GM06990 (cell line): ENCODE measurements around the gene RHBDF2.

Source experiments
- DNase-seq: peaks from one replicate; pipeline ENCODE4 v3.0.0-alpha.2; 2011; ENCODE audit not compliant: insufficient read length; ENCODE audit errors: extremely low read depth
- H3K27me3 ChIP-seq: replicated peaks from 2 replicates; pipeline ENCODE4 v1.6.0; 2011; ENCODE audit warnings: low read length; ENCODE audit not compliant: control insufficient read depth, insufficient read depth
- H3K36me3 ChIP-seq: 2 replicates; pipeline ENCODE4 v1.5.1; 2011; ENCODE audit warnings: low read length; ENCODE audit not compliant: control insufficient read depth, insufficient read depth
- H3K4me3 ChIP-seq: replicated peaks from 2 replicates; pipeline ENCODE4 v1.5.1; 2011; ENCODE audit warnings: low read depth, mild to moderate bottlenecking, control low read depth, low read length
- TF ChIP-seq, protein P1 (sequence below): IDR thresholded peaks from 2 replicates; pipeline ENCODE4 v1.5.1; 2011; ENCODE audit warnings: low read length, control low read depth, mild to moderate bottlenecking, inconsistent platforms; ENCODE audit not compliant: insufficient read depth, poor library complexity, severe bottlenecking

The RHBDF2 gene

DNA sequence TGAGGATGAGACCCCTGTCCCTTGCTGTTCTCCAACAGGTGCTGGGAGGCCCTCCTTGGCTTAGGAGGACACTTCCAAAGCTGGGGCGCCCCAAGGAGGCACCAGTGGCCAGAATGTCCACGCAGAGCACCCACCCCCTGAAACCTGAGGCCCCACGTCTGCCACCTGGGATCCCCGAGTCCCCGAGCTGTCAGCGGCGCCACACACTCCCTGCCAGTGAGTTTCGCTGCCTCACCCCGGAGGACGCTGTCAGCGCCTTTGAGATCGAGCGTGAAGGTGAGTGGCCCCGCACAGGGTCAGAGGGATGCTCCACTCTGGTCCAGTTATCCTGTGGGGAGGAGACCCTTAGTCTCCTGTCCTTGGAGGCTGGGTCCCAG, 32.6 kb downstream of the RHBDF2 start:
- peaks cover 21% of the 10 kb centered on the region for H3K36me3 ChIP-seq
- H3K4me3 ChIP-seq: no peak overlapping the region
- no peaks in the 10 kb centered on the region for H3K27me3 ChIP-seq
- DNase-seq: no peak
- TF ChIP-seq, protein P1, sequence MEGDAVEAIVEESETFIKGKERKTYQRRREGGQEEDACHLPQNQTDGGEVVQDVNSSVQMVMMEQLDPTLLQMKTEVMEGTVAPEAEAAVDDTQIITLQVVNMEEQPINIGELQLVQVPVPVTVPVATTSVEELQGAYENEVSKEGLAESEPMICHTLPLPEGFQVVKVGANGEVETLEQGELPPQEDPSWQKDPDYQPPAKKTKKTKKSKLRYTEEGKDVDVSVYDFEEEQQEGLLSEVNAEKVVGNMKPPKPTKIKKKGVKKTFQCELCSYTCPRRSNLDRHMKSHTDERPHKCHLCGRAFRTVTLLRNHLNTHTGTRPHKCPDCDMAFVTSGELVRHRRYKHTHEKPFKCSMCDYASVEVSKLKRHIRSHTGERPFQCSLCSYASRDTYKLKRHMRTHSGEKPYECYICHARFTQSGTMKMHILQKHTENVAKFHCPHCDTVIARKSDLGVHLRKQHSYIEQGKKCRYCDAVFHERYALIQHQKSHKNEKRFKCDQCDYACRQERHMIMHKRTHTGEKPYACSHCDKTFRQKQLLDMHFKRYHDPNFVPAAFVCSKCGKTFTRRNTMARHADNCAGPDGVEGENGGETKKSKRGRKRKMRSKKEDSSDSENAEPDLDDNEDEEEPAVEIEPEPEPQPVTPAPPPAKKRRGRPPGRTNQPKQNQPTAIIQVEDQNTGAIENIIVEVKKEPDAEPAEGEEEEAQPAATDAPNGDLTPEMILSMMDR: no peak

DNA sequence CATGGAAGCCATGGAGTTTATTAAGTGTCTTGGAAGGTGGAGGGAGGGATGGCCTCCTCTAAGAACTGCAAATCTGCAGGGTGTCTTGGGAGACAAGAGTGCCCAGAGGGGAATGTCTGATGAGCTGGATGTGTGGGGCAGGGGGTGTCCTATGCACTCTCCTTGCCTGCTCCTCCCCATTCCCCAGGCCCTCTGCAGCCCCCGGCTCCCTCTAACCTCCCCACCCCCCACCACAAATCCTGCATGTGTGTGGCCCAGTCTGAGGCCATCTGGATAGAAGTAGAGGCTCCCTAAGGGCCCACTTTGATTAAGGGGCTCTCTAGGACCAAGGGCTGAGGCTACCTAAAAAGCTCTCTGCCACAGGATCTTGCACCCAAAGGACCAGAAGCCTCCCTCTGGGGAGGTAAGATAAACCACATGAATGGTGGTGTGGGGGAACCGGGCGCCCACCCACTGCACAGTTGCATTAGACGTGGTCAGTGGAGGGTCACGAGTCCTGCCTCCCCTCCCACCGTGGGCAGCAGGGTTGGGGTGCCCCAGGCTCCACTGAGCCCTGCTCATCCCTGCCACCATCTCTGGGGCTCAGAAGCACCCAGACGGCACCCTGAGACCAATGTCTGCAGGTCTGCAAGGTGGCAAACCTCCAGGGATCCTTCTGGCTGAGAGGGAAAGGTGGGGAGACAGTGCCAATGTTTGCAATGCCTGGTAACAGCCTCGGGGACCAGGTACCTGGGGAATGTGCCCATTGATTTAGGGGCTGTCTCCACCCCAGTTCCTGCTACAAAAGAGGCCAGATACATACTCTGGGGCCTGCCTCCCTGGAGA, 33.2 kb downstream of the RHBDF2 start:
- no peak overlapping the region for H3K4me3 ChIP-seq
- H3K27me3 ChIP-seq: no peaks in the 10 kb centered on the region
- DNase-seq: no peak
- H3K36me3 ChIP-seq: peaks cover 16% of the 10 kb centered on the region
- TF ChIP-seq, protein P1: no peak

DNA sequence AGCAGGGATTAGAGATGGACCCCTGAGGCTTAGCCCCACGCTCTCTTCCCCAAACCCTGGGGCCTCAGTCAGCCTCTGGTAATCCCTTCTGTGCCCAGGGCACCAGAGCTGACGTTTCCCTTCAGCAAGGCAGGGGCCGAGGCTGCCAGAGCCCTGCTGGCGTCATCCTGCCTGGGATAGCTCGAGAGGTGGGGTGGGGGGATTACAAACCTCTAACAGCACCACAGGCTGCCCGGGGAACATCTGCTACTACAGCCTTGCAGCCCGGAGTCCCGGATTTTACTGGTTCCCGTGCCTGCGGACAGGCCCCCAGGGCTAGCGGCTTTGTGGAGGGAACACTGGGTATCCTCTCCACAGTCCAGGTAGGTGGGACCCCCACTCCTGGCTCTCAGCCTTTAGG, 33.9 kb downstream of the RHBDF2 start, which contains the start of gene AANAT:
Gene AANAT (plus strand): TSS at position 238 of the 400 bp plus-strand sequence. CDS start 1,144 bp downstream, outside the sequence.
- Histone ChIP-seq H3K4me3 (no peak within 1 kb of the TSS), H3K27me3 (no peaks in the 10 kb centered on the region), H3K36me3 (peaks cover 12% of the 10 kb centered on the region)
- TF ChIP-seq, protein P1: no peak
- DNase-seq: no peak

DNA sequence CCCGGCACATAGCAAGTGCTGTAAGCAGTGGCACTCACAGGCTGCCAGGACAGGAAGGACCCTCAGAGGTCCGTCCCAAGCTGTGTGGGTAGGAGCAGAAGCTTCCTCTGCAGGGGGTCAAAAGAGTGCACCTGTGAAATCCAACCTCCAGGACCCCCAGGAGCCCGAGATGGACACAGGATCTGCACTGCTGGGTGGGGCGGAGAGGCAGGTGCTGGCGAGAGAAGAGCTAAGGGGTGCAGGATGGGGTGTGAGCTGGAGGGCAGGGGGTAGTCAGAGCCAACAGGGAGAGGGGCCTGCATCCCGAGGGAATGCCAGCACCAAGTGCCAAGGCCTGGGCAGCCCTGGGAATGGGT, 34.5 kb downstream of the RHBDF2 start:
- TF ChIP-seq, protein P1: no peak
- H3K27me3 ChIP-seq: no peaks in the 10 kb centered on the region
- H3K4me3 ChIP-seq: no peak overlapping the region
- no peak for DNase-seq
- H3K36me3 ChIP-seq: peaks cover 10% of the 10 kb centered on the region

DNA sequence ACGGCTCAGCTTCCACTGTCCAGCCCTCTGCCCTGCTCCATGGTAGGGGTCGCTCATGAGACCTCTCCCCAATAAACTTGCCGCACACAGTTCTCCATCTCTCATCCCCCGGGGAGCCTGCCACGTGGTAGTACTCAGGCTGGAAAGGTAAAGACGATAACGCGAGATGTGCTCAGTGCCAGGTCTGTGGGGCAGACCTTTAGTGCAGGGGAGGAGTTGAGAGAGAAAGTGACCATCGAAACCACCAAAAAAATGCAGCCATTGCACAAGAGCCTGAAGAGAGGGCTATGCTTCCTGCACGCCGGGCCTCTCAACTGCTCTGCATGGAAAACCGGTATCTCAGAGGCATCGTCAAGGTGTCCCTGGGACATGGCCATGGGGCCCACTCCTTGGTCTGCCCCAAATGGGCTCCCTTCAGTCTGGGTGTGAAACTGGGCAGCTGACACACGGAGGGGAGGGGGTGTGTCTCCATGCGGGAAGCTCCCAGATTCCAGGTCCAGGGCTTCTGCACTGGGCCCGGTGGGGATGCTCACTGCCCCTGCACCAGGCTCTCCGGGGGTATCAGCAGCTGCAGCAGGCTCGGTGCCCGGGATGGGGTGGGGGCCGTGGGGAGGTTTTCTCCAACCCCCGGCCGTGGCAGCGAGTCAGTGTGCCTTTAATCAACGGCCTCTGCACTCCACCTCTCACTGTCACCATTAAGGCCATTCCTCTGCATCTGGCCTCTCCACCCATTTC, 38.5 kb downstream of the RHBDF2 start:
- Histone ChIP-seq H3K27me3 (no peaks in the 10 kb centered on the region), H3K36me3 (no peaks in the 10 kb centered on the region), H3K4me3 (no peak overlapping the region)
- TF ChIP-seq, protein P1: no peak
- DNase-seq: no peak
